Measurements from ENCODE around the gene SYTL1. TPM values are rescaled to one million over a fixed set of nuclear protein-coding genes. Genes with fewer than 3 reads are reported as not detected.

SYTL1 gene
- total RNA-seq, 1 donor from 2014 or later = not detected

GRCh38 chr1:27318596-27318995, 23.2 kb upstream of the SYTL1 start:
- DNase-seq = no peak

GRCh38 chr1:27321813-27322568, 19.8 kb upstream of the SYTL1 start, which contains the start of gene TMEM222:
TMEM222 (plus strand) TSS chr1:27322163; CDS start chr1:27322198, 35 bp downstream.
- peak; percentile 99 for DNase-seq

GRCh38 chr1:27322569-27323240, 19.1 kb upstream of the SYTL1 start:
- no peak for DNase-seq

GRCh38 chr1:27325286-27325685, 16.5 kb upstream of the SYTL1 start:
- no peak for DNase-seq

GRCh38 chr1:27327964-27328363, 13.9 kb upstream of the SYTL1 start:
- no peak for DNase-seq

GRCh38 chr1:27330786-27331185, 11.0 kb upstream of the SYTL1 start:
- DNase-seq = no peak

- no peak for DNase-seq
Observed at GRCh38 chr1:27331426-27331825, 10.4 kb upstream of the SYTL1 start.

- DNase-seq = no peak
Observed at GRCh38 chr1:27331922-27332321, 9.9 kb upstream of the SYTL1 start.

- DNase-seq = peak; percentile 67
Observed at GRCh38 chr1:27332536-27333281, 9.1 kb upstream of the SYTL1 start.

GRCh38 chr1:27333717-27334279, 8.0 kb upstream of the SYTL1 start:
- no peak for DNase-seq

- DNase-seq = no peak
Observed at GRCh38 chr1:27335506-27336422, 6.1 kb upstream of the SYTL1 start.

GRCh38 chr1:27336756-27337155, 5.1 kb upstream of the SYTL1 start:
- no peak for DNase-seq

- no peak for DNase-seq
Observed at GRCh38 chr1:27338751-27339150, 3.1 kb upstream of the SYTL1 start.

- DNase-seq = no peak
Observed at GRCh38 chr1:27339213-27339612, 2.6 kb upstream of the SYTL1 start.

GRCh38 chr1:27342391-27342777, 562 bp downstream of the SYTL1 start:
- no peak for DNase-seq

GRCh38 chr1:27342778-27343638, 1.2 kb downstream of the SYTL1 start:
- DNase-seq = no peak

- no peak for DNase-seq
Observed at GRCh38 chr1:27343639-27344025, 1.8 kb downstream of the SYTL1 start.

- no peak for DNase-seq
Observed at GRCh38 chr1:27345272-27345671, 3.5 kb downstream of the SYTL1 start.

- no peak for DNase-seq
Observed at GRCh38 chr1:27346357-27346756, 4.5 kb downstream of the SYTL1 start.

GRCh38 chr1:27346991-27347624, 5.3 kb downstream of the SYTL1 start:
- DNase-seq = peak; percentile 25

Data from dermis blood vessel endothelial cell (primary cell).